Measurements from ENCODE around the gene CLTCL1.
A peak's percentile ranks its signal among the peaks of the same experiment; 100 is the strongest.

The CLTCL1 gene

DNA sequence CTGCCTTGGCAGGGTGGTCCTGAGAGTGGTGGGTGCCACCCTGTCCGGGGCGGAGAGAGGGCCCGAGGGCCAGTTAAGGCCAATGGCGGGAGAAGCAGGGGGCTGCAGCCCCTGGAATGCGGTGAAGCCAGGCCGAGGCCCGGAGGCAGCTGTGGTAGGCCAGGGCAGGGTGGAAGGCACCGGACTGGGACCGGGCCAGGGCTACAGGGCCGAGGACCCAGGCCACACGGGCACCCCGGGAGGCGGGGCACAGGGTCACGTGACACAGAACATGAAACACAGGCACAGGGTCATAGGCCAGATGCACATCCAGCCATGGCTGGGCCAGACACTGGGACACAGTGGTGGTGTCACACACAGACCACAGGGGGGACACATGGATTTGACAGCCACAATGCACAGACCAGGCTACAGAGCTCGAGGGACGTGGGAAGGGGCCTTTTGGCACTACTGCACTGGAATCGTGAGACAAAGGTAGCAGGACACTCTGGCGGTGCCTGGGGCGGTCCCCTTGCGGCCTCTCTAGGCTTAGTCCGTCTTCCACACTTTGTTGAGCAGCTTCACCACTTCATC, 115.8 kb downstream of the CLTCL1 start:
- Histone ChIP-seq H3K27me3 (ENCODE audit: insufficient read depth, low read depth, severe bottlenecking) (peaks cover 6% of the 10 kb centered on the region), H3K36me3 (peaks cover 17% of the 10 kb centered on the region), H3K4me3 (ENCODE audit: low read depth, low read length) (no peak overlapping the region), H3K27ac (no peak overlapping the region), H3K9me3 (ENCODE audit: severe bottlenecking) (no peaks in the 10 kb centered on the region)
- TF ChIP-seq, protein P1, sequence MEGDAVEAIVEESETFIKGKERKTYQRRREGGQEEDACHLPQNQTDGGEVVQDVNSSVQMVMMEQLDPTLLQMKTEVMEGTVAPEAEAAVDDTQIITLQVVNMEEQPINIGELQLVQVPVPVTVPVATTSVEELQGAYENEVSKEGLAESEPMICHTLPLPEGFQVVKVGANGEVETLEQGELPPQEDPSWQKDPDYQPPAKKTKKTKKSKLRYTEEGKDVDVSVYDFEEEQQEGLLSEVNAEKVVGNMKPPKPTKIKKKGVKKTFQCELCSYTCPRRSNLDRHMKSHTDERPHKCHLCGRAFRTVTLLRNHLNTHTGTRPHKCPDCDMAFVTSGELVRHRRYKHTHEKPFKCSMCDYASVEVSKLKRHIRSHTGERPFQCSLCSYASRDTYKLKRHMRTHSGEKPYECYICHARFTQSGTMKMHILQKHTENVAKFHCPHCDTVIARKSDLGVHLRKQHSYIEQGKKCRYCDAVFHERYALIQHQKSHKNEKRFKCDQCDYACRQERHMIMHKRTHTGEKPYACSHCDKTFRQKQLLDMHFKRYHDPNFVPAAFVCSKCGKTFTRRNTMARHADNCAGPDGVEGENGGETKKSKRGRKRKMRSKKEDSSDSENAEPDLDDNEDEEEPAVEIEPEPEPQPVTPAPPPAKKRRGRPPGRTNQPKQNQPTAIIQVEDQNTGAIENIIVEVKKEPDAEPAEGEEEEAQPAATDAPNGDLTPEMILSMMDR (IDR thresholded peaks at IDR 0.05; ENCODE audit: low read depth, low read length): no peak
- DNase-seq: no peak

DNA sequence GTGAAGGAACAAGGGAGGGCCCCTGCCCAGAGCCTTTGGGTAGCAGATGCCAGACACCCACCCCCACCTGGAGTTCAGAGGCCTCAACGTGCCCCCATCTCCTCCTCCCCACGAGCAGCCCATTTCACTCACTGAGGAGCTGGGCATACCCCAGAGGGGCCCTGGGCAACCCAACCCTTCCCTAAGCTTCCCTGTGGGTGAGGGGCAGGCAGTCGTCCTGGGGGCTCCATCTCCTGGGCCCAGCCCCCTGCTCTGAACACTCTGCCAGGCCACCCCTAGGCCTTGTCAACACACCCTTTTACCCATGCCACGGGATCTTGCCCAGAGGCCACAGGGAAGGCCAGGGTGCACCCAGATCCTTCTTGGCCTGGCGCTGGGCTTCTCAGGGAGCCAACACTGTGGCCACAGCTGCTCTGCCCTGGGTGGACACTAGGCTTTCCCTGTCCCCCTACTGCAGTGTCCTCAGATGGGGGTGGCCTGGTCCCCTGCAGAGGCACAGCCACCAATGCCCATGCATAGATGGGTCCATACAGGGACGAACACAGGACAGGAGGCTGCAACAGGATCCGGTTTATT, 116.4 kb downstream of the CLTCL1 start:
- peaks cover 12% of the 10 kb centered on the region for H3K27me3 ChIP-seq (ENCODE audit: insufficient read depth, low read depth, severe bottlenecking)
- TF ChIP-seq, protein P1 (IDR thresholded peaks at IDR 0.05; ENCODE audit: low read depth, low read length): no peak
- H3K36me3 ChIP-seq: peaks cover 17% of the 10 kb centered on the region
- no peaks in the 10 kb centered on the region for H3K9me3 ChIP-seq (ENCODE audit: severe bottlenecking)
- no peak for DNase-seq
- H3K27ac ChIP-seq: no peak overlapping the region
- H3K4me3 ChIP-seq (ENCODE audit: low read depth, low read length): no peak overlapping the region

DNA sequence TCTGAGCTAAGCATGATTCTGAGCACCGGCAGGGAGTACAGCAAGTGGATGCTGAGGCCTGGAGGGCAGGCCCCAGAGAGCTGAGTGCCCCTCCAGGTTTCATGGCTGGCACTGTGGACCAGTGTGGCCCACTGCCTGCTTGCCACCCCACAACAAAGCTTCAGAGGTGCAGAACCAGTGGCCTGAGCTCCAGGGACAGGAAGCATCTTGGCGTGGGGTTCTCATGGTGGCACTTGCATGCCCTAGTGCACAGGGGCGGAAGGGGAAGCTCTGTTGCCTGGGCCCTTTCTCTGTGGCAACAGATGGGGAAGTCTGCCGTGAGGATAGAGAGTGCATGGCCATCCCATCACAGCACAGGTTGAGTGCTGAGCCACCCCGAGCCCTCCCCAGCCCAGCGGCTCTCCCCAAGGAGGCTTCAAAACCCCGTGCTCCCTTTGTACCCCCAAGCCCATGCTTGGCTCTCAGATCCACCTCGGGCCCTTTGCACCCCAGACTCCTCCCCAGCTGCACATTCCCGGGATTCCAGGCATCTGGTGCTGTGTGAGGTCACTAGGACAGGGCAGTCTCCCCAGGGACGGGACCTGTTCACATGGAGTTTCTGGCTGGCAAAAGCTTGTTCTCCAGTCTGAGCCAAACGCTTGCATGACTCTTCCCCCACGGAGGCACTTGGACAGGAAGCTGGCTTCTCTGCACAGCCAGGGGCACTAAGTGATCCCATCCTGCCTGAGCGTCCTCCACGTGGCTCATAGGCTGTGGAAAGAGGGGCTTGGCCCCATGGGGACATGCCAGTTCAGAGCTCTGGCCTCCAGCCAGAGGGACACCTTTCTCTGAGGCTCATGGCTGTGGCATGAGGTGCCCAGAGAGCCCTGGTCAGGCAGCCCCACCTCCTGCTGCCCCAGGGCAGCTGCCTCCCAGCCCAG, 117.2 kb downstream of the CLTCL1 start:
- DNase-seq: no peak
- H3K9me3 ChIP-seq (ENCODE audit: severe bottlenecking): no peaks in the 10 kb centered on the region
- H3K27me3 ChIP-seq (ENCODE audit: insufficient read depth, low read depth, severe bottlenecking): peaks cover 15% of the 10 kb centered on the region
- H3K4me3 ChIP-seq (ENCODE audit: low read depth, low read length): no peak overlapping the region
- TF ChIP-seq, protein P1 (IDR thresholded peaks at IDR 0.05; ENCODE audit: low read depth, low read length): no peak
- no peak overlapping the region for H3K27ac ChIP-seq
- H3K36me3 ChIP-seq: peaks cover 17% of the 10 kb centered on the region

DNA sequence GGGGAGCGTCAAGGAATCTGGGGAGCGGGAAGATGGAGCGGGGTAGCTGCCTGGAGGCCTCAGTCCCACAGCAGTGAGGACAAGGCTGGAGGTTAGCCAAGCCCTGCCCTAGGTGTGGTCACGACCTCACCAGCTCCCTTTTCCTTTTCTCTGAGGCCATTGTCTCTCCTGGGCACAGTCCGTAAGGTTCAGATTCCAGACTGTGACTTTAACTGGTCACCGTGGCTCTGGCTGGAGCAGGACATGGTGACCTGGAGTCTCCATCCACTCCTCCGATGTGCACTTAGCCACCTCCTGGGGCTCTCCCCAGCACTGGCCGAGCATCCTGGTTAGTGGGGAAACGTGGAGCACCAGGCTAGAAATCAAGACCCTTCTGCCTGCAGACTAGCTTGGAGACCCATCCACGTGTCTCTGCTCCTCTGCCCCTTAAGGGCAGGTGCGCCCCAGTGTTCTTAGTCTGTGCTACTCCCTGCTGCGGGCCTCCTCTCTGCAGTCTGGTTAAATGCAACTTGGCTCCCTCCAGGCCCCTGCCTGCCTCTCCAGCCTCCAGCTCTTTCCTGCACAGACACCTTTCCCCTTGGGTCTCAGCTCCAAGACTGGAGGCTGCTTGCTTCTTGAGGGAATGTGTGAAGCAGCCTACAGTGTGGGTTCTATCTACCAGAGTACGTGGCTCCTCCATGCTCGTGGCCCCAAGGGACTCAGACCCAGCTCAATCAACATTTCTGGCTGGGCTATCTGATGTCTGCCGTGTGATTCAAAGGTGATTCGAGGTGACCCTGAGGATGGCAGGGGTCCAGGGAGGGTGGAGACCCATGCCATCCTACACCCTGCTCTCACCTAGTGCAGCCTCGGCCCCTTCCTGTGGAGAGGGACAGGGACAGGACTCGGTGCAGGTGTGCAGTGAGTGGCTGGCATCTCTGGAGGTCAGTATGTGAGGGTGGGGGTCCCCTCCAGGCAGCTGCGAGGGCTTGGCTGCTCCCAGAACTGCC, 118.2 kb downstream of the CLTCL1 start:
- TF ChIP-seq, protein P1 (IDR thresholded peaks at IDR 0.05; ENCODE audit: low read depth, low read length): no peak
- H3K36me3 ChIP-seq: peaks cover 17% of the 10 kb centered on the region
- no peaks in the 10 kb centered on the region for H3K9me3 ChIP-seq (ENCODE audit: severe bottlenecking)
- no peak overlapping the region for H3K27ac ChIP-seq
- H3K27me3 ChIP-seq (ENCODE audit: insufficient read depth, low read depth, severe bottlenecking): peaks cover 24% of the 10 kb centered on the region
- no peak overlapping the region for H3K4me3 ChIP-seq (ENCODE audit: low read depth, low read length)
- no peak for DNase-seq

DNA sequence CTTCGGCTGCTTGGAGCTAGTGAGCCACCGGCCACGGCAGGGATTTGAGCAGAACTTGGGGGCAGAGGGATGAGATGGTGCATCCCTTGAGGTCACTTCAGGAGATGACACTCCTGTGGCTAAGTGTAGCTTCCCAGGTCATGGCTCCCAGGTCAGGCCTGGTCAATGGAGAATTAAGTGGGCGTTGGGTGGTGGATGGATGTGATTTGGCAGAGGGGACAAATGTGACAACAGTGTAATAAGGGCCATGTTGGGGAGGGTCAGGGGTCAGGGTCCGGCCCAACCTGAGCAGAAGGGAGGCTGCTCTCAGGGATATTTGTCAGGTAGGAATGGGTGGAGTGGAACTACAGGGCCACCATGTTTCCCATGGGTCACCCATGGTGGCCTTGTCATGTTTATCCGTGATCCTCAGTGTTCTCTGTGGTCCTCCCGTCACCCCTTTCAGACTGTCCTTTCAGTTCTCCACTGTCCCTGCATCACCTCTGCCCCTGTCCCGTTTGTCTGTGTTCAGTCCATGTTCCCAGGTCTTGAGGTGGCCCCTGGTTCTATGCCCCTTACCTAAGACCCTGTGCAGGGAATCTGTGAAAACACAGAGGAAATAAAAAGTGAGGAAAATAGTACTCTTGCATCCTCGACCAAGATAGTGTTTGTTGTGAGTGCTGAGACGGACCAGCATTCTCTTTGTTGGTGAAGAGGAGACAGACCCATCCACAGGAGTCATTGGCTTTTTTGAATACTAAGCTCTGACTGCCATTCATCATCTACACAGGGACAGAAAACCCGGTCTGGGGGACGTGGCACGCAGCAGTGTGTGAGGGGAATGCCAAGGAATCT, 119.1 kb downstream of the CLTCL1 start:
- TF ChIP-seq, protein P1 (IDR thresholded peaks at IDR 0.05; ENCODE audit: low read depth, low read length): no peak
- DNase-seq: no peak
- peak overlapping the region; percentile 83 for H3K27ac ChIP-seq
- H3K36me3 ChIP-seq: peaks cover 17% of the 10 kb centered on the region
- peaks cover 33% of the 10 kb centered on the region for H3K27me3 ChIP-seq (ENCODE audit: insufficient read depth, low read depth, severe bottlenecking)
- no peaks in the 10 kb centered on the region for H3K9me3 ChIP-seq (ENCODE audit: severe bottlenecking)
- H3K4me3 ChIP-seq (ENCODE audit: low read depth, low read length): peak overlapping the region; percentile 93

Data from WERI-Rb-1 (cell line).